ENCODE results near the gene TMEM101. TPM values are rescaled to one million over a fixed set of nuclear protein-coding genes. Genes with fewer than 3 reads are reported as not detected.

Gene TMEM101
- total RNA-seq (28.7 TPM), polyA plus RNA-seq (23.8 TPM)
- long read RNA-seq, donor 1 = 0 reads
- long read RNA-seq, donor 2 = 0 reads
- long read RNA-seq, donor 3, transcript TMEM101-201 (4 exons, 1,536 nt) = major isoform, 15 of 16 reads
- long read RNA-seq, donor 3, partial matches to known transcripts = 0 of 16 reads
- long read RNA-seq, donor 3, other reads (novel, unspliced or antisense) = 0 of 16 reads
- long read RNA-seq, donor 4, transcript TMEM101-201 (4 exons, 1,536 nt) = major isoform, 5 of 6 reads
- long read RNA-seq, donor 4, partial matches to known transcripts = 0 of 6 reads
- long read RNA-seq, donor 4, other reads (novel, unspliced or antisense) = 0 of 6 reads
- long read RNA-seq, donor 5, transcript TMEM101-201 (4 exons, 1,536 nt) = major isoform, 24 of 25 reads
- long read RNA-seq, donor 5, partial matches to known transcripts = 0 of 25 reads
- long read RNA-seq, donor 5, other reads (novel, unspliced or antisense) = 0 of 25 reads
- long read RNA-seq, donor 6, transcript TMEM101-201 (4 exons, 1,536 nt) = major isoform, 11 of 12 reads
- long read RNA-seq, donor 6, partial matches to known transcripts = 0 of 12 reads
- long read RNA-seq, donor 6, other reads (novel, unspliced or antisense) = 0 of 12 reads
- long read RNA-seq, donor 7, transcript TMEM101-201 (4 exons, 1,536 nt) = major isoform, 11 of 11 reads
- long read RNA-seq, donor 7, partial matches to known transcripts = 0 of 11 reads
- long read RNA-seq, donor 7, other reads (novel, unspliced or antisense) = 0 of 11 reads
- long read RNA-seq, donor 8, partial matches to known transcripts = 0 of 4 reads
- long read RNA-seq, donor 8, other reads (novel, unspliced or antisense) = 0 of 4 reads
- long read RNA-seq, donor 9, transcript TMEM101-201 (4 exons, 1,536 nt) = major isoform, 7 of 7 reads
- long read RNA-seq, donor 9, partial matches to known transcripts = 0 of 7 reads
- long read RNA-seq, donor 9, other reads (novel, unspliced or antisense) = 0 of 7 reads
- long read RNA-seq, donor 10, transcript TMEM101-201 (4 exons, 1,536 nt) = major isoform, 8 of 9 reads
- long read RNA-seq, donor 10, partial matches to known transcripts = 0 of 9 reads
- long read RNA-seq, donor 10, other reads (novel, unspliced or antisense) = 0 of 9 reads

GRCh38 chr17:44014437-44015172 is at the start of gene TMEM101:
TSS of gene TMEM101 (minus strand) at chr17:44014963. CDS start at chr17:44014952, 11 bp downstream.
- H3K27ac ChIP-seq (ENCODE audit: low read depth in 1 of 2, low read length in 1 of 2) = peak within 1 kb of the TSS; percentile 50 to 67
- H3K4me1 ChIP-seq (ENCODE audit: control insufficient read depth in 2 of 2, insufficient read depth in 2 of 2, low read length in 2 of 2) = peaks cover 6 to 11% of the 10 kb centered on the region in 2 donors
- peaks cover 4 to 17% of the 10 kb centered on the region in 2 donors for H3K36me3 ChIP-seq (ENCODE audit: control insufficient read depth in 2 of 2, insufficient read depth in 2 of 2, low read length in 1 of 2)
- peak within 1 kb of the TSS; percentile 63 to 80 for H3K4me3 ChIP-seq (ENCODE audit: low read length in 2 of 2)
- DNase-seq (ENCODE audit: low read depth in 6 of 9, low spot score in 9 of 9) = peak; percentile 74 to 95 (median 84)
- 1% methylated on average over 43 of the region's 43 CpGs for WGBS
- H3K9me3 ChIP-seq (ENCODE audit: control insufficient read depth in 2 of 2, insufficient read depth in 1 of 2, low read length in 1 of 2) = no peaks in the 10 kb centered on the region
- H3K27me3 ChIP-seq (ENCODE audit: control insufficient read depth in 2 of 2, insufficient read depth in 1 of 2, low read length in 1 of 2) = no peaks in the 10 kb centered on the region

GRCh38 chr17:44063704-44064639 is 49.2 kb upstream of the TMEM101 start:
- WGBS = 95% methylated on average over 10 of the region's 10 CpGs
- peaks cover 29 to 35% of the 10 kb centered on the region in 2 donors for H3K36me3 ChIP-seq (ENCODE audit: control insufficient read depth in 2 of 2, insufficient read depth in 2 of 2, low read length in 1 of 2)

DNA sequence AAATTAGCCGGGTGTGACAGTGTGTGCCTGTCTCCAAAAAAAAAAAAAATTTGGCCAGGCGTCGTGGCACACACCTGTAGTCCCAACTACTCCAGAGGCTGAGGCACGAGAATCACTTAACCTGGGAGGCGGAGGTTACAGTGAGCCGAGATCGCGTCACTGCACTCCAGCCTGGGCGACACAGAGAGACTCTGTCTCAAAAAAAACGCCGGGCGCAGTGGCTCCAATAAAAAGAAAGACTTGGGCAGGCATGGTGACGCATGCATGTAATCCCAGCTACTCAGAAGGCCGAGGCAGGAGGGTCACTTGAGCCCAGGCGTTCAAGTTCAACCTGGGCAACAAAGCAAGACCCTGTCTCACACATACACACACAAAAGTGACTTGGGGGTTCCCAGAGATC is 48.1 kb upstream of the TMEM101 start:
- 98% methylated on average over 15 of the region's 15 CpGs for WGBS
- H3K4me1 ChIP-seq (ENCODE audit: control insufficient read depth in 2 of 2, insufficient read depth in 2 of 2, low read length in 2 of 2) = peaks cover 2 to 16% of the 10 kb centered on the region in 2 donors

More at GRCh38 chr17:44063704-44064639, 49.2 kb upstream of the TMEM101 start:
- no peak for DNase-seq (ENCODE audit: low read depth in 6 of 9, low spot score in 9 of 9)
- H3K4me3 ChIP-seq (ENCODE audit: low read length in 2 of 2) = no peak overlapping the region
- no peaks in the 10 kb centered on the region for H3K27me3 ChIP-seq (ENCODE audit: control insufficient read depth in 2 of 2, insufficient read depth in 1 of 2, low read length in 1 of 2)
- peaks cover 2 to 16% of the 10 kb centered on the region in 2 donors for H3K4me1 ChIP-seq (ENCODE audit: control insufficient read depth in 2 of 2, insufficient read depth in 2 of 2, low read length in 2 of 2)
- no peaks in the 10 kb centered on the region for H3K9me3 ChIP-seq (ENCODE audit: control insufficient read depth in 2 of 2, insufficient read depth in 1 of 2, low read length in 1 of 2)
- no peak overlapping the region for H3K27ac ChIP-seq (ENCODE audit: low read depth in 1 of 2, low read length in 1 of 2)

GRCh38 chr17:44061446-44061845 is 46.7 kb upstream of the TMEM101 start:
- Histone ChIP-seq H3K4me1 (ENCODE audit: control insufficient read depth in 2 of 2, insufficient read depth in 2 of 2, low read length in 2 of 2) (peaks cover 2 to 10% of the 10 kb centered on the region in 2 donors), H3K4me3 (ENCODE audit: low read length in 2 of 2) (no peak overlapping the region), H3K27me3 (ENCODE audit: control insufficient read depth in 2 of 2, insufficient read depth in 1 of 2, low read length in 1 of 2) (no peaks in the 10 kb centered on the region), H3K9me3 (ENCODE audit: control insufficient read depth in 2 of 2, insufficient read depth in 1 of 2, low read length in 1 of 2) (no peaks in the 10 kb centered on the region), H3K27ac (ENCODE audit: low read depth in 1 of 2, low read length in 1 of 2) (no peak overlapping the region), H3K36me3 (ENCODE audit: control insufficient read depth in 2 of 2, insufficient read depth in 2 of 2, low read length in 1 of 2) (peaks cover 42 to 46% of the 10 kb centered on the region in 2 donors)
- no peak for DNase-seq (ENCODE audit: low read depth in 6 of 9, low spot score in 9 of 9)
- WGBS = 98% methylated on average over 1 of the region's 1 CpG

More for the DNA sequence above, 48.1 kb upstream of the TMEM101 start:
- H3K9me3 ChIP-seq (ENCODE audit: control insufficient read depth in 2 of 2, insufficient read depth in 1 of 2, low read length in 1 of 2) = no peaks in the 10 kb centered on the region
- H3K27me3 ChIP-seq (ENCODE audit: control insufficient read depth in 2 of 2, insufficient read depth in 1 of 2, low read length in 1 of 2) = no peaks in the 10 kb centered on the region
- no peak for DNase-seq (ENCODE audit: low read depth in 6 of 9, low spot score in 9 of 9)
- no peak overlapping the region for H3K4me3 ChIP-seq (ENCODE audit: low read length in 2 of 2)
- H3K36me3 ChIP-seq (ENCODE audit: control insufficient read depth in 2 of 2, insufficient read depth in 2 of 2, low read length in 1 of 2) = peaks cover 38 to 42% of the 10 kb centered on the region in 2 donors
- H3K27ac ChIP-seq (ENCODE audit: low read depth in 1 of 2, low read length in 1 of 2) = no peak overlapping the region

DNA sequence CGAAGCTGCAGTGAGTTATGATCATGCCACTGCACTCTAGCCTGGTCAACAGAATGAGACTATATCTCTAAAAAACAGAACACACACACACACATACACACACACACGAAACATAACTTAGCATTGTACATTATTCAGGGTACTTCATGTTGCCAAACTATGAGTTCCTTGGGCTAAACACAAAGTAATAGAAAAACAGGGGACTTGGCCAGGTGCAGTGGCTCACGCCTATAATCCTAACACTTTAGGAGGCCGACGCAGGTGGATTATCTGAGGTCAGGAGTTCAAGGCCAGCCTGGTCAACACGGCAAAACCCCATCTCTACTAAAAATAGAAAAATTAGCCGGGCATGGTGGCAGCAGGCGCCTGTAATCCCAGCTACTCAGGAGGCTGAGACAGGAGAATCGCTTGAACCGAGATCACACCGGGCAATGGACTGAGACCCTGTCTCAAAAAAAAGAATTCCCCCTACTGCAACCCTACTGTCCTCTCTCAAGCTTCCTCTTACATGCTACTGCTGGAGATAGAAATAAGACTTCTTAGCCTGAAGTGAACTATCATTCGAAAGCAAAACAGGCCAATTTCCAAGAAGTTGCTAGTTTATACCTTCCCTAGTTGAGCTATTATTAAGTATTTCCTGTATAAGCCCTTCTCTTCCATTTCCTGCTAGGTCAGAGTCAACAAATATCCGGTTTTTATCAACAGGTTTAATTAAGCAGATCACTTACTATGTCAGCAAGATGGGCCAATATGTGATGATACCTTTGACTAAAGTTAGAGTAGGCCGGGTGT is 44.5 kb upstream of the TMEM101 start:
- no peak overlapping the region for H3K27ac ChIP-seq (ENCODE audit: low read depth in 1 of 2, low read length in 1 of 2)
- 93% methylated on average over 14 of the region's 14 CpGs for WGBS
- no peaks in the 10 kb centered on the region for H3K27me3 ChIP-seq (ENCODE audit: control insufficient read depth in 2 of 2, insufficient read depth in 1 of 2, low read length in 1 of 2)
- no peak overlapping the region for H3K4me3 ChIP-seq (ENCODE audit: low read length in 2 of 2)
- no peaks in the 10 kb centered on the region for H3K9me3 ChIP-seq (ENCODE audit: control insufficient read depth in 2 of 2, insufficient read depth in 1 of 2, low read length in 1 of 2)
- peaks cover 0 to 2% of the 10 kb centered on the region in 2 donors for H3K4me1 ChIP-seq (ENCODE audit: control insufficient read depth in 2 of 2, insufficient read depth in 2 of 2, low read length in 2 of 2)
- peaks cover 49 to 52% of the 10 kb centered on the region in 2 donors for H3K36me3 ChIP-seq (ENCODE audit: control insufficient read depth in 2 of 2, insufficient read depth in 2 of 2, low read length in 1 of 2)
- no peak for DNase-seq (ENCODE audit: low read depth in 6 of 9, low spot score in 9 of 9)

- Histone ChIP-seq H3K27me3 (ENCODE audit: control insufficient read depth in 2 of 2, insufficient read depth in 1 of 2, low read length in 1 of 2) (no peaks in the 10 kb centered on the region), H3K27ac (ENCODE audit: low read depth in 1 of 2, low read length in 1 of 2) (no peak overlapping the region), H3K9me3 (ENCODE audit: control insufficient read depth in 2 of 2, insufficient read depth in 1 of 2, low read length in 1 of 2) (no peaks in the 10 kb centered on the region), H3K36me3 (ENCODE audit: control insufficient read depth in 2 of 2, insufficient read depth in 2 of 2, low read length in 1 of 2) (peaks cover 54 to 65% of the 10 kb centered on the region in 2 donors), H3K4me1 (ENCODE audit: control insufficient read depth in 2 of 2, insufficient read depth in 2 of 2, low read length in 2 of 2) (no peaks in the 10 kb centered on the region), H3K4me3 (ENCODE audit: low read length in 2 of 2) (no peak overlapping the region)
- no peak for DNase-seq (ENCODE audit: low read depth in 6 of 9, low spot score in 9 of 9)
- WGBS = 92% methylated on average over 3 of the region's 3 CpGs
These were observed 38.5 kb upstream of the TMEM101 start for GRCh38 chr17:44053125-44053872.
